ENCODE results near the gene MAGI2.

MAGI2 gene

GRCh38 chr7:78043159-78043558, 1410.3 kb downstream of the MAGI2 start:
- DNase-seq, result no peak

DNA sequence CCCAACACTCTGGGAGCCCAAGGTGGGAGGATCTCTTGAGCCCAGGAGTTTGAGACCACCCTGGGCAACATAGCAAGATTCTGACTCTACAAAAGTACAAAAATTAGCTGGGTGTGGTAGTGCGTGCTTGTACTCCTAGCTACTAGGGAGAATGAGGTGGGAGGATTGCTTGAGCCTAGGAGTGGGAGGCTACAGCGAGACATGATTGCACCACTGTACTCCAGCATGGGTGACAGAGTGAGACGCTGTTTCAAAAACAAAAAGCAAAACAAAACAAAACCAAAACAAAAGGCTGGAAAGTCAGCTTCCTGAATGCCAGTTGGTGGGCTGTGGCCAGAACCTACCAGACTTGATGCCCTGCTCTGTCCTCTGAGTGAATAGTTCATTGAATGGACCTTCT, 1412.0 kb downstream of the MAGI2 start:
- DNase-seq, result no peak

GRCh38 chr7:78039790-78040776, 1413.4 kb downstream of the MAGI2 start:
- DNase-seq, result peak; percentile 83

DNA sequence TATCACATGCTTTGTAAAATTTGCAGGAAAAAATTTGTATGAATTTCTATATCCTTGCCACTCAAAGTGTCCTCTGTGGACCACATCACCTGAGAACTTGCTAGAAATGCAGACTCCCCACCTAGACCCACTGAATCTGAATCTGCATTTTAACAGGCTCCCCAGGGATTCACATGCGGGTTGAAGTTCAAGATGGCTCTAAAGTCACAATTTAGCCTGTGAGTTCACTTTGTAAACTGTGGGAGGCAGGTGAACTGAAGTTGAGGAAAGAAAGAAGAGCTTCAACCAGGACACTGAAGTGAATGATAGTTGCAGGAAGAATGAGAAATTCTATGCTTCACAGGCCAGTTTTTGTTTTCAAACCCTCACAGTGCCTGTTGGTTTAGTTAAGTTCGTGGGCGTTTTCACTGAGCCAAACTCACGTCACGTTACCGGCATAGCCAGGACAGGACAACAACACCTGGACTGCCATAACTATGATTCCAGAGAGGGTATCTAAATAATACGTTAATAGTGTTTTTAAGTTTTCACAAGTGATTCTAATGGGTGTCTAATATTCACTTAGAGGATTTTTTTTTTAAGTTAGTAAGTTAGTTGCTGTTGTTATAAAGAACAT, 1414.9 kb downstream of the MAGI2 start:
- DNase-seq, result no peak

GRCh38 chr7:78037603-78038002, 1415.9 kb downstream of the MAGI2 start:
- DNase-seq, result no peak

DNA sequence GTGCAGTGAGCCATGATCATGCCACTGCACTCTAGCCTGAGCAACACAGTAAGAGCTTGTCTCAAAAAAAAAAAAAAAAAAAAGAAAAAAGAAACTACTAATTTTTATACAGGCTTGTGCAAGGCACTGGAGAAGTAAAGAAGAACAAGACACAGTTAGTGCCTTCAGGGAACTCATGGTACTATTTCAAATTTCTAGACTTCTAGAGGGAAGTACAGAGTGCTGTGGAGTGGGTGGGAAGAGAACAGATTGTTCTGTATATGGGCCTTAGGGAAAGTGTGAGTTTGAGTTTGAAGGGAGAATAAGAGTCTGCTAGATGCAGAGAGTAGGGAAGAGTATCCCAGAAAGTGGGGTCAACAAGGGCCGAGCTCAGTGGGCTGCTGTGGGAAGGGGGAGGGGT, 1420.1 kb downstream of the MAGI2 start:
- DNase-seq, result no peak

GRCh38 chr7:78026492-78026891, 1427.0 kb downstream of the MAGI2 start:
- no peak for DNase-seq

GRCh38 chr7:78024591-78024990, 1428.9 kb downstream of the MAGI2 start:
- no peak for DNase-seq

DNA sequence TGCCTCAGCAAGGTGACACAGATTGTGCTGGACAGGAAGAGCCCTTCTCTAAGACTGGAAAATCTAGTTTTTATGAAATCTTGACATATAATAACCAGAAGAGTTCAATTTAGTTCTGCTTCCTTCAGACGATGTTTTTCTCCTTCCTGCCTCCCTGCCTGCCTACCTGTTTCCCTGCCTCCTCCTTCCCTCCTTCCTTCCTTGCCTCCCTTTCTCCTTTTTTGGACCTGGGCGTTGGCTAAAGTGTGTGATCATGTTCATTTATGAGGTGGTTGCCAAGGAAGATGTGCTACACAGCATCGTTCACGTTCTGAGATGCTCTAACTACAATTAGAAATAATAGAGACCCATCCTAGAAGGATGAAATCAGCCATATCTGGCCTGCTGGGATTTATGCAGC, 1430.3 kb downstream of the MAGI2 start:
- no peak for DNase-seq

GRCh38 chr7:78022165-78022564, 1431.3 kb downstream of the MAGI2 start:
- DNase-seq, result no peak

DNA sequence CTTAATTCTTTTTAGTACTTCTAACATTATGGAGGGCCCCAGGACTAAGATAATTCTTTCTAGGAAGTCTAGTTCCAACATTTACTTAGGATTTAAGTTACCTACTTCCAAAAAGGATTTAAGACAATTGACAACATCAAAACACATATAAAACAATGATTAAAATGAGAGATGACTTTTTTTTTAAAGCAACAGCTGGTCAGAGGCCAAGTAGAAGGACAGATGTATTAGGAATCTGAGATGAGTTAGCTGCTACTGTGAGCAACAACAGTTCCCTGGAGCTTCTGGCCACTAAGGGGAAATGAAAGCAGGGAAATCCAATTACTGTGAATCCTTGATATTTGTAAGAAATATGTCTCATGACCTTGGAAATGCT, 1432.6 kb downstream of the MAGI2 start:
- DNase-seq, result no peak

DNA sequence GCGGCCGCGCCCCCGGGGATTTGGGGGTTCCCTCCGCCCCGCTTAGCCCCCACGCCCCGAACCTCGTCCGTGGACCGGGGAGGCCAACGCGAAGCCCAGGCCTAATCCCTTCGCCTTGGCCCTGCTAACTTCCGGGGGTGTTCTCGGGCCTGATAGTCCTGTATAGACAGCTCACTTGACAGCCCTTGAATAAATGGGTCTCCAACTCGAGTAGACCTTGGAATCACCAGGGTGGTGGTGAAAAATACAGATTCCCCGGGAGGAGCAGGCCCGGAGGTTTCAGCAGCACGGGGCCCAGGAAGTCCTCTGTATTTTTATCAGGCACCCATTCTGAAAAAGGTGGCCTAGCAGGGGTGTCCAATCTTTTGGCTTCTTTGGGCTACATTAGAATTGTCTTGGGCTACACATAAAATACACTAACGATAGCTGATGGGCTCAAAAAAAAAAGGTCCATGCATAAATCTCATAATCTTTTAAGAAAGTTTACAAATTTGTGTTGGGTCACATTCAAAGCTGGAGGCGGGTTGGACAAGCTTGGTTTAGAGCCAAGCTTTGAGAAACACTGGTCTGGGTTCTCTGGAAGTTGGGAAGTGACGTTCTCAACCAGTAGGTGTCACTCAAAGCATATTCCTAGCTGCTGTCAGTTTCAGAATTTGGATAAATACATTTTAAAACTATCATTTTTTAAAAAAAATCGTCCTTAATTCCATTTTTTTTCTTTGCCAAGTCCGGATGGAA, 1433.2 kb downstream of the MAGI2 start:
- DNase-seq, result peak; percentile 57

DNA sequence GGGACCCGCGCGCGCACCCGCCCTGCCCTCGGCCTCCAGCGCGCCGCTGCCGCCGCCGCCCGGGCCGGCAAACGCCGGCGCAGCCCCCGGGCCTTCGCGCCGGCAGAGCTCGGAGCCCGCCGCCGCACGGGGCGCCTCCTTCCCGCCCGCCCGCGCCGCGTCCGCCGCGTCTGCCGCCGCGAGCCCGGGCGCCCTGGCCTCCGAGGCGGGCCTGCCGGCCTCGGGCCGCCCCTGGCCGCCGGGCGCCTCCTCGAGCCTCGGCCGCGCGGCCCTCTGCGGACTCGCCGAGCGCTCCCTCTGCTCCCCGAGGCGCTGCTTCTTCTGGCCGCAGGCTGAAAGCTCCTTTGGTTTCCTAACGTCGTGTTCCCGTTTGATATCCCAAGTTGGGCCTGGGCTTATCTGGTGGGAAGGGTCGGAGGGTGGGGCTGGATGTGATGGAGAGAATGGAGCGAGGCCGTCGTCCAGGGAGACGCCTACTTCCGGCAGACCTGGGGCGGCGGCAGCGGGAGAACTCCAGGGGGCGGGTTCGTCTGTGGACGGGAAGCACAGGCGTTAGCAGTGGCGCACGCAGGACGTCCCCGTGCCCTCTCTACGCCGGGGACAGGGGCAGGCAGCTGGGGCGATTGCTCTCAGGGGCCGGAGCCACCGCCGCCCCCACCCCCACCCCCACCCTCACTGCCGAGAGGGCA, 1433.9 kb downstream of the MAGI2 start:
- peak; percentile 84 for DNase-seq

GRCh38 chr7:78018641-78019446, 1434.6 kb downstream of the MAGI2 start:
- DNase-seq, result peak; percentile 71

DNA sequence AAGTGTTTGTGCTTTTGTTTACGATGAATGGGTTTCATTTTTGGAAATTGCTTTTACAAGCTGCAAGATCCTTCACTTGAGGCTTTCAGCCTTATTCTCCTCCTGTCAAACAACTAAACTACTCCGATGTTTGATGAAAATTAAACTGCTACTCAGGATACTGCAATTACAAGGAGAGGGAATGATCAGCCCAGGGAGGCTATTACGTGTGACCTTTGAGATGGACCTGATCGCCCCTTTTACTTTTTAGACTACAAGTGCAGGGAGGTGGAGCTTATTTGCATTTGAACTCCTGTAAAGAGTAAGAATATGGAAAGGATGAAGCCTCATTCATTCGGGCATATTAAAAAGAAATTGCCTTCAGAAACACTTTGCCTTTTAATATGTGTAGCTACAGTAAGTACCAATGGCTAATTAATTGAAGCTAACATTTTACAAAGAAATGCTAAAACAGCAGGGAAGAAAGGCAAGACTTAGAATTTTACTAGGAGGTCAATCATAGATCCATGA, 1435.8 kb downstream of the MAGI2 start:
- no peak for DNase-seq

- DNase-seq, result no peak
Measured at GRCh38 chr7:78015574-78016260, 1437.8 kb downstream of the MAGI2 start.

DNA sequence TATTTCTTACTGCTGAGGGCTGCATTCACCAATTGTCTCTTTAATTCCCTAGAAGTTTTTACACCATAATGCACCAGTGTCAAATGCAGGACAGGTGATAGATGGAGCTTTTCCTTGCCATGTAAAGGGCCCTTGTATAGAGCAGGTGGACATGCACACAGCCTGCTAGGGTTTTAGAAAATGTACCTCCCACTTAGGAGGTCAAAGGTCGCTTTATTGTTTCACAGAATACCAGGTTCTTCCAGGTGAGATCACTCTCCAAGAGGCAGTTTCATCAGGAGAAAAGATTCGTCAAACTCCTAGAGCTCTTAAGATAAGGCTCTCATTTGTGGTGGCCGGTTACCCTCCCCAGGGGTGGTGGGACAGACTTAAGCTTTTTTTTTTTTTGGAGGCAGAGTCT, 1439.1 kb downstream of the MAGI2 start:
- no peak for DNase-seq

- no peak for DNase-seq
Measured at GRCh38 chr7:78013386-78013785, 1440.1 kb downstream of the MAGI2 start.

- DNase-seq, result no peak
Measured at GRCh38 chr7:78011642-78012041, 1441.8 kb downstream of the MAGI2 start.

- DNase-seq, result no peak
Measured at GRCh38 chr7:78007231-78007630, 1446.2 kb downstream of the MAGI2 start.

DNA sequence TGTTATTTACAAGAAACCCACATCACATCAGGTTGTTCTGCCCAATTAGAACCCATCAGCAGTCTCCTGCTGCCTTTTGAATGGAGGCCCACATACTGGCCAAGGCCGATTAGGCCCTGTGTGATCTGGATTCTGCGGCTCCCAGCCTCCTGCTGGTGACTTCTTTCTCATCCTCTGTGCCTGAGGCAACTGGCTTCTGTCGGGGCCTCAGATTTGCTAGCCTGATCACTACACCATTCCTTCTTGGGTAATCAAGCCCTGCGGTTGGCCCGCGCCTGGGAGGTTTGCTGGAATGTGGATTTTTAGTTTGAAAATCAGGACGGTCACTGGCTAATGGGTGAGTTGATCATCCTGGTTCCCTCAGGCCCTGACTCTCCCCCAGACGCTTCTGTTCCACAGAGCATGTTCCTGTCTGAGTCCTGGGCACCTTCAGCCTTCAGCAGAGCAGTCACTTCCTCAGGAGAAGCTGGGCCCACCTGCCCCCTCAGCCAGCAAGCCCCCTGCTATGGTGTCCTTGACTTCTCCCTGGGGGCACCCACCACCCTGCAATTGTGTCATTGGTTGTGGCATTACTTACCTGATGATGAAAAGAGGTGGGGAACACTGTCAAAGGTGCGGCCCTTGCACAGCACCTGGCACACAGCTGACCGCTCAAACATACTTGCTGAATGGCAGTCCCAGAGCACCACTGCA, 1447.3 kb downstream of the MAGI2 start:
- no peak for DNase-seq

Measured in activated CD8-positive, alpha-beta memory T cell treated with anti-CD3 and anti-CD28 coated beads for 24 hours (primary cell).